ENCODE results near the gene ALG10B. TPM values are rescaled to one million over a fixed set of nuclear protein-coding genes. Genes with fewer than 3 reads are reported as not detected.
"Not testable (repeated sequence)": the region's sequence is repeated elsewhere in the genome, so short reads cannot be mapped to it uniquely, and the experiment has no call there.

ALG10B gene
- 6.9 TPM for polyA plus RNA-seq (2013, experiment 1 of 2)
- polyA plus RNA-seq (2013, experiment 2 of 2) = 5.2 TPM

- WGBS, 2 experiments (ENCODE audit: insufficient coverage in 2 of 2) = 0 to 1% methylated on average over 27 to 28 of the region's 42 CpGs
- no peaks in the 10 kb centered on the region for H3K9me3 ChIP-seq (ENCODE audit: control insufficient read depth, low read length)
- H3K4me3 ChIP-seq (ENCODE audit: extremely low read depth, insufficient read depth, low read length, poor library complexity, severe bottlenecking) = peak within 1 kb of the TSS; percentile 74
- H3K4me1 ChIP-seq (ENCODE audit: control insufficient read depth, insufficient read depth, low read length, poor library complexity, severe bottlenecking) = no peaks in the 10 kb centered on the region
- H3K27ac ChIP-seq (ENCODE audit: low read depth, low read length, severe bottlenecking) = peak within 1 kb of the TSS; percentile 79
- no peaks in the 10 kb centered on the region for H3K36me3 ChIP-seq (ENCODE audit: control insufficient read depth, insufficient read depth, low read length)
Observed at GRCh38 chr12:38316391-38317129, at the start of gene ALG10B. Gene ALG10B (plus strand): TSS chr12:38316774. CDS start chr12:38316894, 120 bp downstream.

- Histone ChIP-seq H3K9me3 (ENCODE audit: control insufficient read depth, low read length) (peaks cover 19% of the 10 kb centered on the region), H3K4me1 (ENCODE audit: control insufficient read depth, insufficient read depth, low read length, poor library complexity, severe bottlenecking) (no peaks in the 10 kb centered on the region), H3K4me3 (ENCODE audit: extremely low read depth, insufficient read depth, low read length, poor library complexity, severe bottlenecking) (no peak overlapping the region), H3K36me3 (ENCODE audit: control insufficient read depth, insufficient read depth, low read length) (no peaks in the 10 kb centered on the region), H3K27ac (ENCODE audit: low read depth, low read length, severe bottlenecking) (no peak overlapping the region)
Observed at GRCh38 chr12:38268612-38269011, 48.0 kb upstream of the ALG10B start.

- Histone ChIP-seq H3K4me1 (ENCODE audit: control insufficient read depth, insufficient read depth, low read length, poor library complexity, severe bottlenecking) (no peaks in the 10 kb centered on the region), H3K9me3 (ENCODE audit: control insufficient read depth, low read length) (peaks cover 19% of the 10 kb centered on the region), H3K36me3 (ENCODE audit: control insufficient read depth, insufficient read depth, low read length) (no peaks in the 10 kb centered on the region), H3K27ac (ENCODE audit: low read depth, low read length, severe bottlenecking) (no peak overlapping the region), H3K4me3 (ENCODE audit: extremely low read depth, insufficient read depth, low read length, poor library complexity, severe bottlenecking) (no peak overlapping the region)
- WGBS, 2 experiments (ENCODE audit: insufficient coverage in 2 of 2) = no CpG with 5 or more reads among the region's 1 CpG
Observed at GRCh38 chr12:38269897-38270296, 46.7 kb upstream of the ALG10B start.

- Histone ChIP-seq H3K27ac (ENCODE audit: low read depth, low read length, severe bottlenecking) (no peak overlapping the region), H3K9me3 (ENCODE audit: control insufficient read depth, low read length) (peaks cover 37% of the 10 kb centered on the region), H3K4me1 (ENCODE audit: control insufficient read depth, insufficient read depth, low read length, poor library complexity, severe bottlenecking) (no peaks in the 10 kb centered on the region), H3K36me3 (ENCODE audit: control insufficient read depth, insufficient read depth, low read length) (no peaks in the 10 kb centered on the region), H3K4me3 (ENCODE audit: extremely low read depth, insufficient read depth, low read length, poor library complexity, severe bottlenecking) (no peak overlapping the region)
- 30% methylated on average over 2 of the region's 2 CpGs; no CpG with 5 or more reads in 1 of the 2 experiments for WGBS, 2 experiments (ENCODE audit: insufficient coverage in 2 of 2)
Observed at GRCh38 chr12:38279756-38280155, 36.8 kb upstream of the ALG10B start.

GRCh38 chr12:38282886-38283285, 33.7 kb upstream of the ALG10B start:
- no peaks in the 10 kb centered on the region for H3K36me3 ChIP-seq (ENCODE audit: control insufficient read depth, insufficient read depth, low read length)
- no peak overlapping the region for H3K27ac ChIP-seq (ENCODE audit: low read depth, low read length, severe bottlenecking)
- H3K4me1 ChIP-seq (ENCODE audit: control insufficient read depth, insufficient read depth, low read length, poor library complexity, severe bottlenecking) = no peaks in the 10 kb centered on the region
- H3K9me3 ChIP-seq (ENCODE audit: control insufficient read depth, low read length) = peaks cover 39% of the 10 kb centered on the region
- no peak overlapping the region for H3K4me3 ChIP-seq (ENCODE audit: extremely low read depth, insufficient read depth, low read length, poor library complexity, severe bottlenecking)

- no peaks in the 10 kb centered on the region for H3K36me3 ChIP-seq (ENCODE audit: control insufficient read depth, insufficient read depth, low read length)
- WGBS, 2 experiments (ENCODE audit: insufficient coverage in 2 of 2) = 45 to 78% methylated on average over 1 of the region's 2 CpGs
- H3K9me3 ChIP-seq (ENCODE audit: control insufficient read depth, low read length) = peaks cover 26% of the 10 kb centered on the region
- no peaks in the 10 kb centered on the region for H3K4me1 ChIP-seq (ENCODE audit: control insufficient read depth, insufficient read depth, low read length, poor library complexity, severe bottlenecking)
- H3K27ac ChIP-seq (ENCODE audit: low read depth, low read length, severe bottlenecking) = no peak overlapping the region
- no peak overlapping the region for H3K4me3 ChIP-seq (ENCODE audit: extremely low read depth, insufficient read depth, low read length, poor library complexity, severe bottlenecking)
Observed at GRCh38 chr12:38289396-38289795, 27.2 kb upstream of the ALG10B start.

GRCh38 chr12:38291160-38291559, 25.4 kb upstream of the ALG10B start:
- no peak overlapping the region for H3K4me3 ChIP-seq (ENCODE audit: extremely low read depth, insufficient read depth, low read length, poor library complexity, severe bottlenecking)
- WGBS, 2 experiments (ENCODE audit: insufficient coverage in 2 of 2) = 47 to 63% methylated on average over 2 to 3 of the region's 4 CpGs
- no peaks in the 10 kb centered on the region for H3K4me1 ChIP-seq (ENCODE audit: control insufficient read depth, insufficient read depth, low read length, poor library complexity, severe bottlenecking)
- peaks cover 32% of the 10 kb centered on the region for H3K9me3 ChIP-seq (ENCODE audit: control insufficient read depth, low read length)
- no peak overlapping the region for H3K27ac ChIP-seq (ENCODE audit: low read depth, low read length, severe bottlenecking)
- no peaks in the 10 kb centered on the region for H3K36me3 ChIP-seq (ENCODE audit: control insufficient read depth, insufficient read depth, low read length)

- peaks cover 13% of the 10 kb centered on the region for H3K9me3 ChIP-seq (ENCODE audit: control insufficient read depth, low read length)
- no CpG with 5 or more reads among the region's 1 CpG for WGBS, 2 experiments (ENCODE audit: insufficient coverage in 2 of 2)
- H3K27ac ChIP-seq (ENCODE audit: low read depth, low read length, severe bottlenecking) = not testable (repeated sequence)
Observed at GRCh38 chr12:38302972-38303371, 13.6 kb upstream of the ALG10B start.

GRCh38 chr12:38321966-38322365, 5.4 kb downstream of the ALG10B start:
- not testable (repeated sequence) for H3K36me3 ChIP-seq (ENCODE audit: control insufficient read depth, insufficient read depth, low read length); H3K4me1 ChIP-seq (ENCODE audit: control insufficient read depth, insufficient read depth, low read length, poor library complexity, severe bottlenecking); H3K4me3 ChIP-seq (ENCODE audit: extremely low read depth, insufficient read depth, low read length, poor library complexity, severe bottlenecking); H3K27ac ChIP-seq (ENCODE audit: low read depth, low read length, severe bottlenecking); H3K9me3 ChIP-seq (ENCODE audit: control insufficient read depth, low read length)
- WGBS, 2 experiments (ENCODE audit: insufficient coverage in 2 of 2) = no CpG with 5 or more reads among the region's 2 CpGs

More at GRCh38 chr12:38302972-38303371, 13.6 kb upstream of the ALG10B start:
- H3K36me3 ChIP-seq (ENCODE audit: control insufficient read depth, insufficient read depth, low read length); H3K4me1 ChIP-seq (ENCODE audit: control insufficient read depth, insufficient read depth, low read length, poor library complexity, severe bottlenecking); H3K4me3 ChIP-seq (ENCODE audit: extremely low read depth, insufficient read depth, low read length, poor library complexity, severe bottlenecking): not testable (repeated sequence)

GRCh38 chr12:38324912-38325311, 8.3 kb downstream of the ALG10B start:
- H3K36me3 ChIP-seq (ENCODE audit: control insufficient read depth, insufficient read depth, low read length) = no peaks in the 10 kb centered on the region
- no peaks in the 10 kb centered on the region for H3K4me1 ChIP-seq (ENCODE audit: control insufficient read depth, insufficient read depth, low read length, poor library complexity, severe bottlenecking)
- H3K9me3 ChIP-seq (ENCODE audit: control insufficient read depth, low read length) = no peaks in the 10 kb centered on the region
- H3K4me3 ChIP-seq (ENCODE audit: extremely low read depth, insufficient read depth, low read length, poor library complexity, severe bottlenecking) = no peak overlapping the region
- WGBS, 2 experiments (ENCODE audit: insufficient coverage in 2 of 2) = 78 to 100% methylated on average over 1 of the region's 2 CpGs
- no peak overlapping the region for H3K27ac ChIP-seq (ENCODE audit: low read depth, low read length, severe bottlenecking)

GRCh38 chr12:38327356-38327755, 10.8 kb downstream of the ALG10B start:
- Histone ChIP-seq H3K4me3 (ENCODE audit: extremely low read depth, insufficient read depth, low read length, poor library complexity, severe bottlenecking) (no peak overlapping the region), H3K9me3 (ENCODE audit: control insufficient read depth, low read length) (no peaks in the 10 kb centered on the region), H3K27ac (ENCODE audit: low read depth, low read length, severe bottlenecking) (no peak overlapping the region), H3K36me3 (ENCODE audit: control insufficient read depth, insufficient read depth, low read length) (no peaks in the 10 kb centered on the region), H3K4me1 (ENCODE audit: control insufficient read depth, insufficient read depth, low read length, poor library complexity, severe bottlenecking) (no peaks in the 10 kb centered on the region)
- 100% methylated on average over 1 of the region's 3 CpGs; no CpG with 5 or more reads in 1 of the 2 experiments for WGBS, 2 experiments (ENCODE audit: insufficient coverage in 2 of 2)

Data from mesodermal cell (in vitro differentiated cells).